Stomach (tissue), 4 donors: Measurements from ENCODE around the gene ABHD15.

ENCODE experiments used
- CTCF ChIP-seq, 7 experiments: fragments of 450-650 bp in 4 of 7; fragments of 200-600 bp in 3 of 7; sonication (generic) in 3 of 7; IDR thresholded peaks; one replicate each; pipeline ENCODE4 v1.5.1; 2016 to 2019; ENCODE audit warnings: antibody characterized with exemption in 7 of 7, control low read depth in 2 of 7, mild to moderate bottlenecking in 1 of 7
- EP300 ChIP-seq: sonication (generic); formaldehyde crosslinking; IDR thresholded peaks from one replicate; pipeline ENCODE4 v1.6.1; 2017; ENCODE audit warnings: antibody characterized with exemption
- POLR2A ChIP-seq, 4 donors: fragments of 450-650 bp; IDR thresholded peaks; one replicate each; pipeline ENCODE4 v1.6.1; 2016; ENCODE audit warnings: antibody characterized with exemption in 4 of 4, control low read depth in 2 of 4, mild to moderate bottlenecking in 1 of 4, moderate library complexity in 1 of 4
- POLR2AphosphoS5 ChIP-seq, 3 donors: sonication (generic); formaldehyde crosslinking; IDR thresholded peaks; one replicate each; pipeline ENCODE4 v1.6.1; 2016; ENCODE audit warnings: antibody characterized with exemption in 3 of 3

- TF ChIP-seq POLR2AphosphoS5 (IDR thresholded peaks at IDR 0.05) (no peak), POLR2A (IDR thresholded peaks at IDR 0.05) (no peak), CTCF (IDR thresholded peaks at IDR 0.05) (no peak), EP300 (no peak)
Measured at GRCh38 chr17:29561554-29562517, 5.0 kb downstream of the ABHD15 start.
